AG04450 (cell line): ENCODE data around the gene RNASE8. TPM values are rescaled to one million over a fixed set of nuclear protein-coding genes. Genes with fewer than 3 reads are reported as not detected.

Experiments
- CTCF ChIA-PET: fragments of 300-600, 350-600 bp; formaldehyde crosslinking; extraction: SDS; loops from one replicate; lab custom pipeline; 2022; ENCODE audit warnings: antibody characterized with exemption, inconsistent platforms; lab: Charles Lee
- POLR2A ChIA-PET: fragments of 350-600 bp; formaldehyde crosslinking; extraction: SDS; loops from one replicate; lab custom pipeline; 2021; ENCODE audit warnings: antibody characterized with exemption, inconsistent platforms; lab: Yijun Ruan, JAX
- DNase-seq: peaks from one replicate; pipeline ENCODE4 v3.0.0-alpha.2; 2011; ENCODE audit warnings: low read depth, low spot score
- H3K27ac ChIP-seq: one replicate; pipeline ENCODE4 v1.5.1; 2012; ENCODE audit warnings: low read depth, low read length, control low read depth
- H3K27me3 ChIP-seq: one replicate; pipeline ENCODE4 v1.6.0; 2012; ENCODE audit warnings: low read length; ENCODE audit not compliant: control insufficient read depth, insufficient read depth
- H3K4me3 ChIP-seq: 2 replicates; pipeline ENCODE4 v1.5.1; 2011; ENCODE audit warnings: mild to moderate bottlenecking, low read depth, low read length, control low read depth
- H3K9me3 ChIP-seq: 2 replicates; pipeline ENCODE4 v1.5.1; 2012; ENCODE audit warnings: low read length; ENCODE audit not compliant: control insufficient read depth, insufficient read depth
- CTCF ChIP-seq: IDR thresholded peaks from 2 replicates; pipeline ENCODE4 v1.5.1; 2011; ENCODE audit warnings: low read depth, low read length, control low read depth, inconsistent platforms
- polyA plus RNA-seq: library from polyadenylated mRNA; depleted of rRNA; stranded (reverse); fragments of >200 nt; gene quantifications from 2 replicates; pipeline ENCODE4 v1.2.3, GENCODE V29; 2011

Gene RNASE8
- polyA plus RNA-seq, 1 experiment = not detected

- H3K4me3 ChIP-seq = peak overlapping the region; percentile 50; the same call in 1 of the 2 replicates
- no peak for TF ChIP-seq CTCF
- no peak for DNase-seq
- peaks cover 76% of the 10 kb centered on the region for H3K27me3 ChIP-seq
- POLR2A ChIA-PET = no interaction called here
- no peaks in the 10 kb centered on the region; the same call in 1 of the 2 replicates for H3K9me3 ChIP-seq
- CTCF ChIA-PET = interaction anchor here (1.1 to 13.3 kb wide), 3 partner anchors 9 to 83 kb away, joined by 3 to 310 read pairs (median 11); no protein-coding TSS in a partner anchor
- no peak overlapping the region for H3K27ac ChIP-seq
These were observed 33.6 kb upstream of the RNASE8 start for GRCh38 chr14:21023817-21024584.

- Histone ChIP-seq H3K9me3 (no peaks in the 10 kb centered on the region; the same call in 1 of the 2 replicates), H3K27ac (no peak within 1 kb of the TSS), H3K4me3 (peak within 1 kb of the TSS; percentile 50), H3K27me3 (peaks cover 75% of the 10 kb centered on the region)
- DNase-seq = no peak
- ChIA-PET CTCF (interaction anchor here (2.7 kb wide), 1 partner anchor 10 kb away, joined by 11 read pairs; no protein-coding TSS in a partner anchor), POLR2A (no interaction called here)
- no peak for TF ChIP-seq CTCF
These were observed 32.8 kb upstream of the RNASE8 start, which contains the start of gene NDRG2 for GRCh38 chr14:21024585-21025370. Gene NDRG2, minus strand, starts transcription at chr14:21025061. Its CDS starts 1,746 bp downstream, at chr14:21023315.

GRCh38 chr14:21025371-21026273, 32.0 kb upstream of the RNASE8 start:
- POLR2A ChIA-PET = interaction anchor here (0.6 kb wide), 1 partner anchor 51 kb away, joined by 4 read pairs; no protein-coding TSS in a partner anchor
- Histone ChIP-seq H3K27me3 (peaks cover 72% of the 10 kb centered on the region), H3K4me3 (peak overlapping the region; percentile 44), H3K27ac (no peak overlapping the region), H3K9me3 (no peaks in the 10 kb centered on the region; the same call in 1 of the 2 replicates)
- DNase-seq = no peak
- CTCF ChIA-PET = interaction anchor here (1.1 to 1.6 kb wide), 4 partner anchors 11 to 55 kb away, joined by 4 to 7 read pairs (median 6); no protein-coding TSS in a partner anchor
- TF ChIP-seq CTCF = no peak

- Histone ChIP-seq H3K27ac (no peak overlapping the region), H3K4me3 (no peak overlapping the region), H3K27me3 (peaks cover 69% of the 10 kb centered on the region), H3K9me3 (no peaks in the 10 kb centered on the region; the same call in 1 of the 2 replicates)
- DNase-seq = no peak
- ChIA-PET POLR2A (interaction anchor here (0.6 kb wide), 1 partner anchor 52 kb away, joined by 4 read pairs; no protein-coding TSS in a partner anchor), CTCF (interaction anchor here (1.1 to 1.6 kb wide), 4 partner anchors 12 to 55 kb away, joined by 4 to 7 read pairs (median 6); no protein-coding TSS in a partner anchor)
- TF ChIP-seq CTCF = no peak
These were observed 31.2 kb upstream of the RNASE8 start for GRCh38 chr14:21026274-21026987.
